Bone marrow (tissue), 2 donors: Measurements from ENCODE around the gene DOCK10.
"Not testable (repeated sequence)": the region's sequence is repeated elsewhere in the genome, so short reads cannot be mapped to it uniquely, and the experiment has no call there.

ENCODE experiments used
- DNase-seq, 2 donors: peaks; one replicate each; lab custom pipeline; 2025; lab: John Stamatoyannopoulos, UW

Gene DOCK10

GRCh38 chr2:224946895-224947294, 95.4 kb downstream of the DOCK10 start:
- peak in 1 of 2 donors; percentile 87 for DNase-seq

GRCh38 chr2:224944707-224945547, 97.3 kb downstream of the DOCK10 start:
- no peak for DNase-seq

GRCh38 chr2:224943601-224944041, 98.6 kb downstream of the DOCK10 start:
- not testable (repeated sequence) for DNase-seq

GRCh38 chr2:224941960-224942359, 100.3 kb downstream of the DOCK10 start:
- DNase-seq: no peak

- no peak for DNase-seq
Observed at GRCh38 chr2:224940618-224941017, 101.7 kb downstream of the DOCK10 start.

- no peak for DNase-seq
Observed at GRCh38 chr2:224938651-224939182, 103.6 kb downstream of the DOCK10 start.

- DNase-seq: no peak
Observed at GRCh38 chr2:224937887-224938286, 104.4 kb downstream of the DOCK10 start.

GRCh38 chr2:224934526-224935188, 107.6 kb downstream of the DOCK10 start:
- DNase-seq: no peak

- DNase-seq: no peak
Observed at GRCh38 chr2:224933431-224933830, 108.8 kb downstream of the DOCK10 start.

GRCh38 chr2:224932522-224932921, 109.7 kb downstream of the DOCK10 start:
- DNase-seq: peak in 1 of 2 donors; percentile 20

GRCh38 chr2:224931956-224932355, 110.3 kb downstream of the DOCK10 start:
- DNase-seq: no peak

GRCh38 chr2:224930990-224931389, 111.3 kb downstream of the DOCK10 start:
- DNase-seq: no peak

- peak in 1 of 2 donors; percentile 74 for DNase-seq
Observed at GRCh38 chr2:224930124-224930523, 112.1 kb downstream of the DOCK10 start.

GRCh38 chr2:224929512-224929911, 112.8 kb downstream of the DOCK10 start:
- no peak for DNase-seq

- no peak for DNase-seq
Observed at GRCh38 chr2:224927646-224928173, 114.6 kb downstream of the DOCK10 start.

GRCh38 chr2:224927011-224927410, 115.3 kb downstream of the DOCK10 start:
- no peak for DNase-seq

- DNase-seq: peak in 1 of 2 donors; percentile 22
Observed at GRCh38 chr2:224925810-224926100, 116.5 kb downstream of the DOCK10 start.

- DNase-seq: no peak
Observed at GRCh38 chr2:224925061-224925809, 117.0 kb downstream of the DOCK10 start.

GRCh38 chr2:224924631-224925030, 117.6 kb downstream of the DOCK10 start:
- DNase-seq: no peak

GRCh38 chr2:224922142-224922727, 120.0 kb downstream of the DOCK10 start:
- DNase-seq: no peak

GRCh38 chr2:224919472-224920110, 122.7 kb downstream of the DOCK10 start:
- DNase-seq: no peak
